LNCAP (cell line): ENCODE measurements around the gene OTOGL.

Experiments
- TF ChIP-seq, protein P1 (sequence below): fragments of 450-650 bp; IDR thresholded peaks from 2 replicates; pipeline ENCODE4 v1.5.1; 2017; ENCODE audit warnings: mild to moderate bottlenecking

The OTOGL gene

DNA sequence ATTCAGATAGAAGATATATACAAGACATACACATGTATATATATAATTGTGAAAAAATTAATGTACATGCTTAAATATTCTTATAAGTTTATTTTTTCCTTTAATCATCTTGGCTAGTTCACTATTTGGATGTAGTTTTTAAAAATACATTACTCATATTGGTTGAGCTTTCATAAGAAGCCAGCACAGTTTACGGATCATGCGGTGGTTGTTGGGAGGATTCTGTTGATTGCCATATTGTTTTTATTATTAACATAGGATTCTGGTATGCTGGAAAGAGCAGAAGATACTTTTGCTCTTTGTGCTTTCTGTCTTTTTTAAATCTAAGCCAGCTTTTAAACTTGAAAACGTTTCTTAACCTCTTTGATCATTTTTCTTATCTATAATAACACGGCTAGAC, 163.4 kb downstream of the OTOGL start:
- TF ChIP-seq, protein P1, sequence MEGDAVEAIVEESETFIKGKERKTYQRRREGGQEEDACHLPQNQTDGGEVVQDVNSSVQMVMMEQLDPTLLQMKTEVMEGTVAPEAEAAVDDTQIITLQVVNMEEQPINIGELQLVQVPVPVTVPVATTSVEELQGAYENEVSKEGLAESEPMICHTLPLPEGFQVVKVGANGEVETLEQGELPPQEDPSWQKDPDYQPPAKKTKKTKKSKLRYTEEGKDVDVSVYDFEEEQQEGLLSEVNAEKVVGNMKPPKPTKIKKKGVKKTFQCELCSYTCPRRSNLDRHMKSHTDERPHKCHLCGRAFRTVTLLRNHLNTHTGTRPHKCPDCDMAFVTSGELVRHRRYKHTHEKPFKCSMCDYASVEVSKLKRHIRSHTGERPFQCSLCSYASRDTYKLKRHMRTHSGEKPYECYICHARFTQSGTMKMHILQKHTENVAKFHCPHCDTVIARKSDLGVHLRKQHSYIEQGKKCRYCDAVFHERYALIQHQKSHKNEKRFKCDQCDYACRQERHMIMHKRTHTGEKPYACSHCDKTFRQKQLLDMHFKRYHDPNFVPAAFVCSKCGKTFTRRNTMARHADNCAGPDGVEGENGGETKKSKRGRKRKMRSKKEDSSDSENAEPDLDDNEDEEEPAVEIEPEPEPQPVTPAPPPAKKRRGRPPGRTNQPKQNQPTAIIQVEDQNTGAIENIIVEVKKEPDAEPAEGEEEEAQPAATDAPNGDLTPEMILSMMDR, result no peak

DNA sequence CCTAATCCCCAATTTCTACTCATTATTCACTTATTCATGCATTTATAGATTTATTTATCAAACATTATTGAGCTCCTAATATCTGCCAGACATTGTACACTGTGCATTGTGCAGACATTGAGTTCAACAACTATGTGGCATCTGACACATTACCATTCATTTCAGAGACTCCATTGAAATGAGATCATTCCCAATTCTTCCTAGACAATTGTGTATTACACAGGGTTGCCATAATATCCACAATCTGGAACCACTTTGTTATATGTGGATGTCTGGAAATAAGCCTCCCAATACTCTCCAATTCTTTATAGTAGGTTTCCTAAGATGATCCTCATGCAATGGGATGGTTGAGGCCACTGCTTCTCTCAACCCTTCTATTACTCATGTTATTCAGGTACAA, 165.0 kb downstream of the OTOGL start:
- TF ChIP-seq, protein P1, result no peak

DNA sequence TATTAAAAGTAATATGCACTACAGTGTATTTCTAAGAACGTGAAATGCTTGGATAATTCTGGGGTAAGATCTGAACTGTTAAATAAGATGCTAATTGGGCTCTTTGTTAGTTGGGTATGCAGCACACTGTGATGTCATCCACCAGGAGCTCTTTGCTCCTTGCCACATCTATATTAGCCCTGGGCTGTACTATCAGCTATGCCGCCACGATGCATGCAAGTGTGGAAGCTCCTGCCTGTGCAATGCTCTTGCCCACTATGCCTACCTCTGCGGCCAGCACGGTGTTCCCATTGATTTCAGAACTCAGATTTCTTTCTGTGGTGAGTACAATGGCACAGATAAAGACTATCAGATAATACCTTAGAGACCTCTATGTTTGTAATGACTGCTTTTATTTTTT, 165.6 kb downstream of the OTOGL start:
- TF ChIP-seq, protein P1, result no peak

DNA sequence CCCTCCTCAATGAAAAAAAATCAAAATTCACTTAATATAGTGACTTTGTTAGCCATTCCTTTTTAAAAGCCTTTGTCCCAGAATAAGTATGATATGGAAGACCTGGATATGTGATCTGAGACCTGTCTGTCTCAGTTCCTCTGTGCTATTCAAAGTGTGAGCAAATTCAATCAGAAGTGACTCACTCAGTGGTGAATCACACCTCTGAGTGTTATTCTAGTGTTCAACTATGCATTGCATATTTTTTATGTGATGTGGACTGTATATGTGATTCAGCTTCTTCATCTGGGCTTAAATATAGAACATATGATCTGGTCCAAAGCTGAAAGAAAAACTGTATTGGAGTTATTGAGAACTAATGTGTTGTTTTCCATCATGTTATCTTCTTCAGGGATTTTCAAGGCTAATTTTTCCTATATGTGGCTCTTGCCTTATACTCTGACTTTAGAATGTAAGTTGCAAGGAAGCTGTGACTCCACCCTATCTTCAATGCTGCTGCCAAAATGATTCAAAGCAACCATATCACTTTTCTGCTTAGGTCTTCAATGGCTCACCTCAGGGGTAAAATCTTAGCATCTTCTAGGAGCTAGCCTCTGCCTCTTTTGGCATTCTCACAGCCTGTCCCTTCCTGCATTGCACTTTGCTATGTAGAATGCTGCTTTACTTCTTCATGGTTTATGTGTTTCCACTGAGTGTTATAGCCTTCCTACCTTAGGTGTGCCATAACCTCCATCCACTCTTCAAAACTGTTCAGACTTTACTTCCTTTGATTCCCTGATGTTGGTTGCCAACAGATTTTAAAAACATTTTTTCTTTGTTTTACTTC, 169.8 kb downstream of the OTOGL start:
- TF ChIP-seq, protein P1, result no peak

DNA sequence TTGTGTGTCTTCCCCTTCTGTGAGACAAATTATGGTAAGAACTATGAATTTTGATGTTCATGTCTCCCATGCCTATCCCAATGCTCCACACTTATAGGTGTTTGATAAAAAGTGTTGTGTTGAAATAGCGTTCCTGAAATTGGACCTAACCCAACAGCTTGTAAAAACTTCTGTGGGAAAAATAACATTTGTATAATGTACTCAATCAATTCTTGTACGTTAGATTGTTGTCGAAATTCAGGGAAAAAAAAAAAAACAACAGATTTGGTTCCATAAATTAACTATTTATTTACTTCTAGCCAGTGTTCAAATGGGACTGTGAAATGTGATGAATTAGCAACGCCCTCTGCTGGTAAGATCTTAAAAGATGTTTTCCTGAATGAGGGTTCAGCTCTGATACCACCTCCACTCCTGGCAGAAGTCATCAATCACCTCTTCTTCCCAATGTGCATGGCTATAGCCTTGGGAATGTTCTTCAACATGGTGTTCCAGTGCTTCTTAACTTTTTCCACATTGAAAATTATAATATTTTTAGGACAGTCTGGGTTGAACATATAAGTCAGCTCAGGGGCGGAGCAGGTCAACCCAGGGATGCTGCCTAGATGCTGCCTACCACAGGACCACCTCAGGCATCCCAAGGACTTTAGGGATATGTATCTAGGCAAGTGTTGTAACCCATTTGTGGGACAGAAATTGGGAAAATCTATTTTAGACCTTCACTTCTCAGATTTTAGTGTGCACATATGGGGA, 170.6 kb downstream of the OTOGL start:
- TF ChIP-seq, protein P1, result peak; percentile 67

DNA sequence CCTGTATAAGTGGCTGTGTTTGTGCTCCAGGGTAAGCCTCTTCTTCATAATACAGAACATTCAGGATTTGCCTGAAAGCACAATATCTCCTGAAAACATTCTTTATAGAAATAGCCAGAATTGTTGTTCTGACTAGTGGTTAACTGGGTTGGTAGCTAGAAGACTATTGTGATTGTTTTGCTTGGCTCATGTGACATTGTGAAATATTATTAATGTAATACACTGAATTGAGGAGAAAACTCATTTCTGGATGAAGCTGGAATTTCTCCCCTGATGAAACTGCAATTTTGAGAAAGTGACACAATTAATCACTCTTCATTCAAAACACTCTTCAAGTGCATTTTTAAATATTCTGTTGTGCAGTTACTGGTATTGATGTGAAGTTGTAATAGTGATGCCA, 172.4 kb downstream of the OTOGL start:
- TF ChIP-seq, protein P1, result no peak

DNA sequence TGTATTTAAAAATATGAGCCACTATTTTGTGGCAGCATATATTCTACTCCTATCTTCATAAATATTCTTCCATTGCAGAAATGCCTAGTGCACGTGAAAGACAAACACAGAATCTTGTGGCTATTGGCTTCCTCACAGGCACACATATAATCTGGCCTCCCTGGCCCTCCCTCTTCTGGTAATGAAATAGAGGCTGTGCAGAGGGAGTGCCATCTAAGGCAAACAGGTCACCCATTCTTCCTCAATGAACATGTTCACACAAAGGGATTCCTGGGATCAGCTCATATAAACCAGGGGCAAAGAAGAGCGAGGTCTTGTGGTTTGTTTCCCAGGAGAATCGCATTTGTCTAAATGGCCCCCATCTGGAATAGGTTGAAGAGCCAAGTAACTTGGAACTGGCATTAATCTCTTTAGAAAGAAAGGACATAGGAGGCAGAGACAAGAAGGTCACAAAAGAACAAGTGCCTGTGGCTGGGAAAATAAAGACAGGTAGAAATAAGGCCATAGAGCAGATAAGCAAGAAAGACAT, 173.1 kb downstream of the OTOGL start:
- TF ChIP-seq, protein P1, result no peak
